Uterus (tissue), 4 donors: ENCODE results near the gene MBNL3. TPM values are rescaled to one million over a fixed set of nuclear protein-coding genes. Genes with fewer than 3 reads are reported as not detected.

Experiments used
- DNase-seq, 2 donors: peaks; one replicate each; pipeline ENCODE4 v3.0.0-alpha.2; 2019 to 2020
- H3K27ac ChIP-seq, 2 donors: fragments of 200-600 bp; sonication (generic); 1 replicate in 1 of 2; 2 replicates in 1 of 2; pipeline ENCODE4 v1.5.1; 2016 to 2018
- H3K27me3 ChIP-seq, 2 donors: fragments of 200-600 bp; sonication (generic); one replicate each; pipeline ENCODE4 v1.5.1; 2018 to 2019; ENCODE audit warnings: control low read depth in 1 of 2
- H3K36me3 ChIP-seq, 2 donors: fragments of 200-600 bp; sonication (generic); one replicate each; pipeline ENCODE4 v1.5.1; 2019; ENCODE audit warnings: control low read depth in 1 of 2
- H3K4me1 ChIP-seq, 2 donors: fragments of 200-600 bp; sonication (generic); one replicate each; pipeline ENCODE4 v1.5.1; 2018 to 2019; ENCODE audit warnings: control low read depth in 1 of 2
- H3K4me3 ChIP-seq, 2 donors: fragments of 200-600 bp; sonication (generic); 1 replicate in 1 of 2; 2 replicates in 1 of 2; pipeline ENCODE4 v1.5.1; 2018 to 2019; ENCODE audit warnings: mild to moderate bottlenecking in 1 of 2
- H3K9me3 ChIP-seq, 2 donors: fragments of 200-600 bp; sonication (generic); one replicate each; pipeline ENCODE4 v1.5.1; 2019; ENCODE audit warnings: control low read depth in 1 of 2
- CTCF ChIP-seq, 4 experiments: fragments of 200-600 bp in 2 of 4; fragments of 450-650 bp in 2 of 4; sonication (generic) in 2 of 4; IDR thresholded peaks; one replicate each; pipeline ENCODE4 v1.5.1; 2016 to 2019; ENCODE audit warnings: antibody characterized with exemption in 4 of 4, mild to moderate bottlenecking in 2 of 4, moderate library complexity in 1 of 4
- POLR2A ChIP-seq, 2 donors: fragments of 450-650 bp; IDR thresholded peaks; one replicate each; pipeline ENCODE4 v1.6.1; 2016; ENCODE audit warnings: antibody characterized with exemption in 2 of 2, mild to moderate bottlenecking in 1 of 2, moderate library complexity in 1 of 2
- intact Hi-C: fragments of 100-400 bp; cut with DNase I; formaldehyde crosslinking; loops from one replicate; pipeline ENCODE4 v1.15.1; 2023; ENCODE audit warnings: low total_unique reads
- total RNA-seq, 4 donors: library from RNA; depleted of rRNA in 3 of 4; stranded (reverse); fragments of >200 nt in 3 of 4; gene quantifications; one replicate each; pipeline versions ENCODE4 v1.1.0 to v1.2.4, GENCODE V29; 2014 to 2023
- donor health status: DM: yes; HTN: yes; CAD: no.

The MBNL3 gene
- total RNA-seq, 4 donors from 2014 or later: 13.2 to 90.2 (median 32.3) TPM

DNA sequence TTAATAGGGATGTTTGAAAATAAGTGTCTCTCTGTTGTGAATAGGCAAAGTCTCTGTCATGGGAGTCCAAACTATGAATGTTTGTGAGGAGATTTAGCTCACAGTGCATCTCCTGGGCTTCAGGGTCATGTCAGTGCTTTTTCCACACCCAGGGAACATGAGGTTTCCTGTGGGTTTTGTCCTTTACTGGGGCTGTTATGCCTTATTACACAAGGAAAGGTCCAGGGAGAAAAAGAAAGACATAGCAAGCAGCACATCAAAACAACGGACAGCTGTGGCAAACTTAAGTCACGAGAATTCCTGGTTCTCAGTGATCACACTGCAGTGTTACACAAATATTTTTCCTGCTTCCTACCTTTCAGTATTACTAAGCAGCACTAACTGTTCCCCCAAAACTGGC, 99.4 kb downstream of the MBNL3 start:
- Histone ChIP-seq H3K27me3 (no peaks in the 10 kb centered on the region), H3K4me1 (peaks cover 0 to 3% of the 10 kb centered on the region in 2 donors), H3K27ac (peak overlapping the region in 1 of 2 donors; percentile 14), H3K9me3 (no peaks in the 10 kb centered on the region), H3K4me3 (no peak overlapping the region), H3K36me3 (no peaks in the 10 kb centered on the region)
- intact Hi-C loops: no loop called here
- no peak for DNase-seq
- no peak for TF ChIP-seq CTCF (IDR thresholded peaks at IDR 0.05)
- TF ChIP-seq POLR2A (IDR thresholded peaks at IDR 0.05): no peak

- no peaks in the 10 kb centered on the region for H3K27me3 ChIP-seq
- no peaks in the 10 kb centered on the region for H3K36me3 ChIP-seq
- no peak overlapping the region for H3K4me3 ChIP-seq
- intact Hi-C loops: no loop called here
- no peak overlapping the region for H3K27ac ChIP-seq
- DNase-seq: no peak
- H3K4me1 ChIP-seq: peaks cover 0 to 3% of the 10 kb centered on the region in 2 donors
- no peaks in the 10 kb centered on the region for H3K9me3 ChIP-seq
- TF ChIP-seq CTCF (IDR thresholded peaks at IDR 0.05) (no peak), POLR2A (IDR thresholded peaks at IDR 0.05) (no peak)
Observed at GRCh38 chrX:132388371-132388770, 100.5 kb downstream of the MBNL3 start.

GRCh38 chrX:132384301-132384700, 104.5 kb downstream of the MBNL3 start:
- H3K27ac ChIP-seq: no peak overlapping the region
- H3K4me3 ChIP-seq: no peak overlapping the region
- TF ChIP-seq CTCF (IDR thresholded peaks at IDR 0.05) (no peak), POLR2A (IDR thresholded peaks at IDR 0.05) (no peak)
- no peak for DNase-seq
- H3K27me3 ChIP-seq: no peaks in the 10 kb centered on the region
- H3K4me1 ChIP-seq: peaks cover 0 to 3% of the 10 kb centered on the region in 2 donors
- no peaks in the 10 kb centered on the region for H3K9me3 ChIP-seq
- H3K36me3 ChIP-seq: no peaks in the 10 kb centered on the region
- intact Hi-C loops: no loop called here

DNA sequence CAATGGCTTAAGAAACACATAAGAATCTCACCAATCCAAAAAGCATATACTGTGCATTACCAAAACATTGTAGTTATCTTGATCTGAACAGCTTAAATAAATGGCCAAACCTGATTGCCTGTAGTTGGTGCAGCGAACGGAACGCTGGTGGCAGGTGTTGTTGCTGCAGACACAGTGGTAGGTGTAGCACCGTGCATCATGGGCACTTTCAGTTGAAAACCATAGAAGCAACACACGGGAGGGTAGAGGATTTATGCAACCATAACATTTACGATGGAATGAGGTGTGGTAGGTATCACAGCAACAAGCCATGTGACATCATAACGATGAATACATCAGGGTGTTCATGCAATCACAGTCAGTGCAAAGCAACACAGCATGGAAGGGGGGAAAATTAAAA, 106.8 kb downstream of the MBNL3 start:
- intact Hi-C loops: no loop called here
- Histone ChIP-seq H3K27me3 (no peaks in the 10 kb centered on the region), H3K9me3 (no peaks in the 10 kb centered on the region), H3K4me1 (peaks cover 0 to 3% of the 10 kb centered on the region in 2 donors), H3K4me3 (no peak overlapping the region), H3K27ac (no peak overlapping the region), H3K36me3 (no peaks in the 10 kb centered on the region)
- no peak for DNase-seq
- TF ChIP-seq POLR2A (IDR thresholded peaks at IDR 0.05) (no peak), CTCF (IDR thresholded peaks at IDR 0.05) (no peak)

DNA sequence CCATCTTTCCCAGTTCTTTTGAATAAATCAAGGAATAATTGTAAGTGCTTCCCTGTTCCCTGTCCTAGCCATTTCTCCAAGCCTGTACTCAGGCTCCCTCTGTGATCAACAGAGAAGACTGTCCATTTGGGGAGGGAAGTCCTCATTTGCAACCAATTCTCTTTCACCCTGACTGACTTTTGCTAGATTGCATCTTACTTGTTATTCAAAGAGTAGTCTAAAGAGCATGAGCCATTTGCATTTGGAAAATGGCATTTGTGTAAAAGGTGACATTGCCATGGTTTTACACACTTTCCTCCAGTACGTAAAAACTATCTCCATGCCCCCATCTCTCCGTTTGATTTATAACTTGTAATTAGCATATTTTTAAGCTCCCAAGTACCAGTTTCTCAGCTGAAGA, 110.6 kb downstream of the MBNL3 start:
- Histone ChIP-seq H3K9me3 (no peaks in the 10 kb centered on the region), H3K27me3 (no peaks in the 10 kb centered on the region), H3K36me3 (no peaks in the 10 kb centered on the region), H3K4me1 (no peaks in the 10 kb centered on the region), H3K4me3 (no peak overlapping the region), H3K27ac (no peak overlapping the region)
- TF ChIP-seq CTCF (IDR thresholded peaks at IDR 0.05) (no peak), POLR2A (IDR thresholded peaks at IDR 0.05) (no peak)
- no peak for DNase-seq
- intact Hi-C loops: no loop called here
